Occipital lobe (tissue), 2 donors: ENCODE data around the gene PANX1. TPM values are rescaled to one million over a fixed set of nuclear protein-coding genes. Genes with fewer than 3 reads are reported as not detected.

Source experiments
- DNase-seq: peaks from one replicate; lab custom pipeline; 2025; lab: John Stamatoyannopoulos, UW
- total RNA-seq: library from RNA; depleted of rRNA; stranded (reverse); fragments of >200 nt; gene quantifications from one replicate; pipeline ENCODE4 v1.2.3, GENCODE V29; 2014

PANX1 gene
- total RNA-seq, 1 donor from 2014 or later = 191 TPM

- no peak for DNase-seq
Measured at GRCh38 chr11:94129512-94130297, 1.1 kb downstream of the PANX1 start.

- no peak for DNase-seq
Measured at GRCh38 chr11:94130298-94131046, 1.8 kb downstream of the PANX1 start.

- no peak for DNase-seq
Measured at GRCh38 chr11:94131047-94131717, 2.5 kb downstream of the PANX1 start.

GRCh38 chr11:94131718-94132115 lies 3.1 kb downstream of the PANX1 start:
- no peak for DNase-seq

GRCh38 chr11:94132152-94132558 lies 3.5 kb downstream of the PANX1 start:
- no peak for DNase-seq

GRCh38 chr11:94132823-94133408 lies 4.3 kb downstream of the PANX1 start:
- DNase-seq = no peak

GRCh38 chr11:94133752-94134151 lies 5.1 kb downstream of the PANX1 start:
- DNase-seq = no peak

GRCh38 chr11:94134651-94135512 lies 6.2 kb downstream of the PANX1 start:
- peak; percentile 48 for DNase-seq

GRCh38 chr11:94139416-94139815 lies 10.8 kb downstream of the PANX1 start:
- no peak for DNase-seq

- no peak for DNase-seq
Measured at GRCh38 chr11:94140154-94140655, 11.6 kb downstream of the PANX1 start.

GRCh38 chr11:94141511-94142307 lies 13.1 kb downstream of the PANX1 start:
- DNase-seq = no peak

- no peak for DNase-seq
Measured at GRCh38 chr11:94142308-94143281, 14.0 kb downstream of the PANX1 start.

- no peak for DNase-seq
Measured at GRCh38 chr11:94144216-94144615, 15.6 kb downstream of the PANX1 start.

GRCh38 chr11:94144664-94145063 lies 16.0 kb downstream of the PANX1 start:
- no peak for DNase-seq

- no peak for DNase-seq
Measured at GRCh38 chr11:94145431-94145830, 16.8 kb downstream of the PANX1 start.

- no peak for DNase-seq
Measured at GRCh38 chr11:94145916-94146315, 17.3 kb downstream of the PANX1 start.

GRCh38 chr11:94147433-94147845 lies 18.8 kb downstream of the PANX1 start:
- DNase-seq = no peak

GRCh38 chr11:94148189-94148588 lies 19.5 kb downstream of the PANX1 start:
- DNase-seq = no peak
